Left hindlimb (tissue), 1 donor: ENCODE data around the gene HOXA11.
A peak's percentile ranks its signal among the peaks of the same experiment; 100 is the strongest.

Experiments
- DNase-seq: peaks from one replicate; pipeline ENCODE4 v3.0.0-alpha.2; 2018

The HOXA11 gene

DNA sequence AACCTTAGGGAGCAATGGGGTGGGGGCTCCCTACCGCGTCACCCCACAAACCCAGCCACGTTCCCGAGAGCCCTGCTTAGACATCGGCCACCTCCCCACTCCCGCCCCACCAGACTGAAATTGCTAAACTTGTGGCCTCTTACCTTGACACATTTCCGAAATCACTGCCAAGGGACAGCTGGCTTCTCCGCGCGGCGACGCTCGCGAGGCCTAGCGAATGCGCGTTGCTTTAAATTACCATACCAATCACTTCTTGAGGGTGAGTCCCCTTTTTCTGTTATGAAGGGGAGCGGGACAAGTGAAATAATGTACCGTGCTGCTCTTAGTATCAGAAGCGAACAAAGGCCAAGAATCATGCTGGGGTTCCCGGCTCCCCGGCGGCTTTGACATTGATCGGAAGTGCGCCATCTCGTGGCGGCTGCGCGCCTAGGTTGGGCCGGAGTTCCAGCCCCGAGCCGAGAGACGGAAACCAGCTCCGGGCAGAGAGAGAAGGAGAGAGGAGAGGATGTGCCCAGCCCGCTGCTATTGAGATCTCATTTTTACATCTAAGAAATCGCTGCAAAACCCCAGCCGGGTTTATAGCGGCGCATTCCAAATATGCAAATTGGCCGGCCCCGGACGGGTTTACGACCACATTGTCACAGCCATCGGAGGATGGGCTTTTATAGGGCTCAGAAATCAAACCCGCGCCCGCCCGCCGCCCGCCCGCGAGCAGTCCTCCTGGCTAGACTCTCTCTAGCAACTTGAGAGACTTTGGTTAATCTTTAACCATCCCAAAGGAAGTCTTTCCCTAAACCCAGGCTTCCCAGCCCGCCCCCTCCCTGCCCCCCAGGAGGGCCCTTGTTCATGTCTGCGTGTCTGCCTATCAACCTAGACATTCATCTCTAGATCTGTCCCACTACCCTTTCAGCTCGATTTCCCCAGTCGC, 5.3 kb downstream of the HOXA11 start:
- DNase-seq: peak; percentile 92

DNA sequence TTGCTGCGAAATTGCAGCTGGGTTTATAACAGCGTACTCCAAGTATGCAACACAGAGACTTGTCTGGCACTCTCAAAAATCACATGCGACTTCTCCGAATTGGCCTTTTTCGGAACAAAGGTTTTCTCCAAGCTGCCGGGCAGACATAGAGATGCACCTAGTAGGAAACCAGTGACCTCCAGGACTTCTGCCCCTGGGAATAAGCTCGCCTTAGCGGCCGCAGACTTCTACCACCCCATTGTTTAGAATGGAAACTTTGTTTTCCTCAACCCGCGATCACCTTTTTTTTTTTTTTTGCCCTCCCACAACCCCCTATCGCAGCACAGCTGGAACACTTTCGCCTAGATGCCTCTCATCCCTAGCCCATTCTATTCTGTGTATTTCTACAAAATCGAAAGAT, 6.0 kb downstream of the HOXA11 start:
- no peak for DNase-seq

GRCh38 chr7:27178366-27178765, 6.7 kb downstream of the HOXA11 start:
- DNase-seq: peak; percentile 57

DNA sequence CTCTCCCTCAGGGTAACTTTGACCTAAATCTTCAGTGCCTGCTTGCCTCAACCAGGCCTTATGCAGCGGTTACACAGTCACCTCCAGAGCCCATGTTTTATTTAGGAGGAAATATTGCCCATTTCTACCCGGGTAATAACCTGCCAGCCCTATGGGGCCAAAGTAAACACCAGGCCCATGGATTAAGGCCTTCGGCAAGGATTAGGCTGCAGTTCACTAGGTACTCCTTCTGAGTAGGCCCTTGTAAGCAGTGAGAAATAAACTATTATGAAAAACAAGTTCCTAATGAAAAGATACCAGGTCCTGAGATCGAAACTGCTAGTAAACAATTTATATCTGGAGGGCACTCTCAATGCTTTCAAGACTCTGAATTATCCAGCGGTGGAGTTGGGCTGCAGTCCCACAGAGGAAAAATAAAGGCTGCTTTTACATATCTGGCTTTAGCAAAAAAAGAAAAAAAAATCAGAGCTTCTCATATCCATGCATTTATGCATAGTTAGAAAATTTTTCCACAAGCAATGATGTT, 7.2 kb downstream of the HOXA11 start:
- peak; percentile 44 for DNase-seq

DNA sequence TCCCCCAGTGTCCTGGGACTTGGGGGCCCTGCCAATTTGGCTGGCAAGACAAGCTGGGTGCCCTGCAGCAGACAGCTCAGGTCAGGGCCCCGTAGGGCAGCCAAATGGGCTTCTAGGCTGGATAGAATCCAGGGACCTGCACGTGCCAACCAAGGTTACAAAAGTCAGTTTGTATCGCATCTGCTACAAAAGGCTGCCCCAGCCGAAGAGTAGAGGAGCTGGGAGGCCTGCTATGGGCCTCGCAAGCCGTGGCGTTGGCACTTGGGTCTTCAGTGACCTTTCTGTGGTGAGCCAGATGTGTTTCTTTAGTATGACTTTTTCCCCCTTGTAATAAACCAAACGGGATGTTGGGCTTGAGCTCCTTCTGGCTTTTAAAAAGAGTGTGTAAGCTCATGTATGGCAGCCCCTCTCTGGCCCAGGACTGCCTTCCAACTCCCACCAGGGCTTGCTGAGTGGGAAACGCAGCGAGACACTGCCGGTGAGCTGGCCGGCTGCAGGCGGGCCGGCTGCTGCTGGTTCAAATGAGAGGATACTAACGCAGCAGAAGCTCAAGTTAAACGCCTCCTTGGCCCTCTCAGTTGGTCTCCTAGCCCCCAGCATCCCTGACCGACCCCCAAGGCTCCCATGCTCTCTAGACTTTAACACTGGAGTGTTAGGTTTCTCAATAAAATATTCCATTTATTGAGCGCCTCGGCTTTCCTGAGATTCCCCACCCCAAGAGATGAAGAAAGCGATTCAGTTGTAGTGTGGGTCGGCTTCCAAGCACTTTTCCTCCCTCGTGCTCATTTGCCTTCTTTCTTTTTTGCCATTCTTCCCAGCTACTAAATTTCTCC, 7.9 kb downstream of the HOXA11 start:
- DNase-seq: peak; percentile 62

- DNase-seq: no peak
Observed at GRCh38 chr7:27176524-27176845, 8.5 kb downstream of the HOXA11 start.

DNA sequence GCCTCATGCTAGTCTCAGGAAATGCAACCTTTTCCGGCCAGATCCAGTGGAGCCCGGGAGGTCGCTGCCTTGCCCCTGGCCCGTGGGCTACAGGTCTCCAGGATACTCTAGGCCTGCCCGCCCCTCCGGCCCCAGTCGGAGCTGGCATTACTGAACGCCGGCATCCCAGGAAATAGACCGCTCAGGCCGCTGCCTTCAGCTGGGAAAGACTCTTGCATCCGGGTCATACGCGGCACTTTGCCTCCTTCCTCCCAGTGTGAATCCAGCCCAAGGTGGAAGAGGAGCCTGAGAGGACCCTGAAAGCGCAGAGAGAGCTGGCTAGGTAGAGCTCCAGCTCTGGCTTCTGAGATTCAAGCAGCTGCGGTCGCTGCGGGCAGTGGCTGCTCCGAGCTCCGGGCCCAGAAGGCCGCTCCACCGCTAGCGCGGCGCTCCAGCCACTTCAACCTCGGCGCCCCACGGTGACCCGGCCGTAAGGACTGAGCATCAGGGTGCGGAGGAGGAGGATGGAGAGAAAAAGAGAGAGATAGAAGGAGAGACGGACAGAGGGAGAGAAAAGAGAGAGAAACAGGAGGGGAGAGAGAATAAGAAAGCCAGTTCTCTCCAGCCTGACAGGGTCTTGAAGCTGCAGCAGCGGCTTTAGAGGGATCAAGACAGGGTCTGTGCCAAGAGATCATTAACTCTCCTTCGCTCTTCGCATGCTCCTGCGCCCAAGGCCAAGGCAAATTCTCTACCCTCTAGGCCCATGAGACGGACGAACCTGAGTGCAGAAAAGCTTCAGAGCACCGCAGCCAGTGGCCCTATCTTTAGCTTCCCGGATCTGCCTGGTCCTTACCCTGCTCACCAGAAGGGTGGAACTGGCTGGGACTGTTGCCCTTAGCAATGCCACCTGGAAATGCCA, 9.2 kb downstream of the HOXA11 start:
- DNase-seq: peak; percentile 62

DNA sequence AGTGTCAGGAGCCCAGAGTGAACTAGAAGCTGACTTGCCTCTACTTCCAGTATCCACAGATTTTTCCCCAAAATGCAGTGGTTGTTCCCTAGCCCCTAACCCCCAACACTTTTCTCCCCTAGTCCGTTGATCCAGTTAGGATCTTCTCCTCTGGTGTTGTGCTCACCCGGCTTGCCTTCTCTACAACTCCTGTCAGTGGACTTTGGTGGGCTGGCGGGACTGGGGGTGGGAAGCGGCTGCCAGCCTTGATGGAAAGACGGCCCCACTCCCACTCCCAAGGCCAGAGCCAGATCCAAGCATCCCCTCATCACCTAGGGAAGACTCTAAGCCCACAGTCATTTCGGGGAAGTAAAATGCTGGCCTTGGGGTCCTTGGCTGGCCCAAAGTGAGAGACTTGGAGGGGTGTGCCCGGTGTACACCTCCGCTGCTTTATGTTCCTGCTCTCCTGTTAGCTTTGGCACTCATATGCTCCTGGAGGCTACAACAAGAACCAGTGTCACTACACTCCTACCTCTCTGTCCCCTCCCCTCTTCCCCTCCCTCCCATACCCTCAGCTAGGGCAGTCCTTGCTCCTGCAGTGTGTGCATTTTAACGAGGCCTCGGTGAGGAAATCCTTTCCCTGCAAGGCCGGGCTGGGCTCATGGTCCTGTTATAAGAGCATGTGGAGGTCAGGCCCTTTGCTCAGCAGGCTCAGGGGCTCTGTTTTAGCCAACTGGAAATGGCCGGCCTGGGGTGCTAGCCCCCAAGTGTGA, 10.0 kb downstream of the HOXA11 start:
- DNase-seq: peak; percentile 81

GRCh38 chr7:27173956-27174873, 10.8 kb downstream of the HOXA11 start, which contains the start of gene HOXA10:
Gene HOXA10 (minus strand): TSS chr7:27174320. CDS start chr7:27174306, 14 bp downstream.
- DNase-seq: peak; percentile 91

DNA sequence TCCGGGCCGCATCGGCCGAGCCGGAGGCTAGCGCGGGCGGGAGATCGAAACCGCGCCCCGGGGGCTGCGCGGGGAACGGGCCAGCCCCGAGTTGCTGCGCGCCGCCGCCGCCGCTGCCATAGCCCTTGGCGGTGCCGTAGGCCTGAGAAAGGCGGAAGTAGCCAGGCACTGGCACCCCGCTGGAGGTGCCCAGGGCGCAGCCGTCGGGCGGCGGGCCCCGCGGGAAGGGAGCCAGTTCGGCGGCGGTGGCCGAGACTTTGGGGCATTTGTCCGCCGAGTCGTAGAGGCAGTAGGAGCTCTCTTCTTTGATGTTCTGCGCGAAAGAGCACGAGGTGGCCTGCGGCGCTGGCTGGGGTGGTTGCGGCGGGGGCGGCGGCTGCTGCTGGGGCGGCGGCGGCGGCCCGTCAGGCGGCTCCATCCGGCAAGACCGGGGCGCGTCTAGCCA, 11.5 kb downstream of the HOXA11 start:
- DNase-seq: peak; percentile 59

DNA sequence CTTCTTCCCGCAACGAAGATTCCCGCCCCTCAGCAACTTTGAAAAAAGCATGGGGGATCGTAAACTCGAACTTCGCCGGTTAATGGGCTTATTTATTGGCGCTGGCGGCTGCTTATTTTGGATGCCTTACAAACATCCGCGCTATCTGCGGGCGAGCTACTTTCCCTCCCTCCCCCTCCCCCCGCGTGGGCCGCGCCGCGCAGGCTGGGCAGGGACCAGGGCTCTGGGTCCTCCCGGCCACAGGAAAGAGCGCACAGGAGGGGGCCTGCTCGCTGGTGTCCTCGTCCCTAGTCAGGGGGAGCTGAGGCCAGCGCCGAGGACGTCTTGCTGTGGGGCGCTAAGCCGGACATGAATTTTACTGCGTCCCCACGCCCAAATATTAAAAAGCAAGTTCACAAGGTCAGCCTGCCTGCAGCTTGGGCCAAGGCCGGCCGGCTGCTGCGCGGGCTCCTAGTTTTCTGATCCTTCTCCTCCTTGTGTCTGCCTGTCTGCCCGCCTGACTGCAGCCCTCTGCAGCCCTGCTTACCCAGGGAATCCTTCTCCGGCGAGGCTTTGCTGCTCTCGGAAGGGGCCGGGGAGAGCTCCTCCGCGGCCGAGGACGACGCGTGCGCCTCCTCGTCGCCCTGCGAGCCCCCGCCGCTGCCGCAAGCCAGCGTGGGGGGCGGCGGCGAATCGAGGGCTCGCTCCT, 12.1 kb downstream of the HOXA11 start:
- DNase-seq: peak; percentile 86

DNA sequence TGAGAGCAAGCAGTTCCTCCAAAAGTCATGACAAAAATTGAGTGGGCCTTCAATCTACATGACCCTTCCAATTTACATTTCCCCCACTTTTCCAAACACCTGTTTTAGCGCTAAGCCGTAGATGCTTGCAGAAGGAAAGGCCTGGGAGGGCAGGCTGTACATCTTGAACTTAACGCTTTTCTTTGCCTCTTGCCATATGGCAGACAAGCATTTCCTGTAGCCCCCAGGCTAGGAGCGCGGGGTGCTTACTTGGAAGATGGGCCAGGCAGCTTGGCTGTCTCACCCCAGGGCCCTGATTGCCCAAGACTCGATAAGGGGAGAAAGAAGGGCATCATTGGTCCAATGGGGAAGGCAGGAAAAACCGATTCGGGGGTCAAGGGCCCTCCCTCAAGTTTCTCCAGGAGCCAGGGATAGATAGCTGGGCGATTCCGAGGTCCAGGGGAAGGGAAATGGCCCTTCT, 12.7 kb downstream of the HOXA11 start:
- DNase-seq: no peak

DNA sequence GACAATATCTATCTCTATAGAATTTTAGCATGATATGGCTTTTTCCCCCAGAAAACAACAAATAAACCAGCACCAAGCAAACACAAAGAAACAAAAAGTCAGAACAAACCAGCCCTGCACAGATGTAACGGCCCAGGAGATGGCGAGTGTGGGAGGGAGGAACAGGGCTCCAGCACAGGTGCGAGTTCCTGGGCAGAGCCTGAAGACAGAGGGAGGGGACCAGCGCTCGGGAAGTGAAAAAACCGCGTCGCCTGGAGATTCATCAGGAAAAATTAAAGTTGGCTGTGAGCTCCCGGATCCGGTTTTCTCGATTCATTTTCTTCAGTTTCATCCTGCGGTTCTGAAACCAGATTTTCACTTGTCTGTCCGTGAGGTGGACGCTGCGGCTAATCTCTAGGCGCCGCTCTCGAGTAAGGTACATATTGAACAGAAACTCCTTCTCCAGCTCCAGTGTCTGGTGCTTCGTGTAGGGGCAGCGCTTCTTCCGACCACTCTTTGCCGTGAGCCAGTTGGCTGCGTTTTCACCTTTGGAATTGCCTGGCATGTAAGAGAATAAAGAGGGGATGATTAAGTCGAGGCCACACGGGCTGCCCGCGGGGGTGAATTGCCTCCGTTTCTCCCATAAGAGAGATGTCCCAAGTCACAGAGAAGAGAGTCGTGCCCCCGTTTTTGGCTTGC, 13.3 kb downstream of the HOXA11 start:
- peak; percentile 67 for DNase-seq

GRCh38 chr7:27171325-27171636, 13.8 kb downstream of the HOXA11 start:
- DNase-seq: peak; percentile 62

GRCh38 chr7:27170426-27171324, 14.4 kb downstream of the HOXA11 start:
- DNase-seq: no peak

- peak; percentile 81 for DNase-seq
Observed at GRCh38 chr7:27169658-27170425, 15.2 kb downstream of the HOXA11 start.

GRCh38 chr7:27168265-27168947, 16.6 kb downstream of the HOXA11 start:
- DNase-seq: peak; percentile 85
